GM20431 (cell line): ENCODE data around the gene AMPD3.

ENCODE experiments used
- in situ Hi-C: fragments of 300-500 bp; cut with MseI, MboI; formaldehyde crosslinking; loops from one replicate; pipeline ENCODE4 v1.15.0; 2020; ENCODE audit warnings: low sequenced_read_pairs; ENCODE audit not compliant: unreplicated experiment

Gene AMPD3

GRCh38 chr11:10500757-10501684 lies 46.0 kb downstream of the AMPD3 start:
- in situ Hi-C loops, result no loop called here

GRCh38 chr11:10502065-10502680 lies 47.1 kb downstream of the AMPD3 start:
- in situ Hi-C loops, result no loop called here

GRCh38 chr11:10502770-10503169 lies 47.7 kb downstream of the AMPD3 start:
- in situ Hi-C loops, result no loop called here

GRCh38 chr11:10503221-10503620 lies 48.2 kb downstream of the AMPD3 start:
- in situ Hi-C loops, result no loop called here

GRCh38 chr11:10503777-10504480 lies 48.9 kb downstream of the AMPD3 start:
- in situ Hi-C loops, result no loop called here

- in situ Hi-C loops, result no loop called here
Measured at GRCh38 chr11:10504490-10504889, 49.4 kb downstream of the AMPD3 start.

GRCh38 chr11:10505278-10506007 lies 50.4 kb downstream of the AMPD3 start:
- in situ Hi-C loops, result no loop called here

- in situ Hi-C loops, result no loop called here
Measured at GRCh38 chr11:10506008-10506370, 50.9 kb downstream of the AMPD3 start.

GRCh38 chr11:10511181-10511621 lies 56.1 kb downstream of the AMPD3 start:
- in situ Hi-C loops, result no loop called here

- in situ Hi-C loops, result no loop called here
Measured at GRCh38 chr11:10514202-10514601, 59.1 kb downstream of the AMPD3 start.

GRCh38 chr11:10514709-10515108 lies 59.6 kb downstream of the AMPD3 start:
- in situ Hi-C loops, result no loop called here

- in situ Hi-C loops, result no loop called here
Measured at GRCh38 chr11:10515418-10515817, 60.4 kb downstream of the AMPD3 start.

GRCh38 chr11:10518123-10518522 lies 63.1 kb downstream of the AMPD3 start:
- in situ Hi-C loops, result no loop called here

- in situ Hi-C loops, result no loop called here
Measured at GRCh38 chr11:10518891-10519290, 63.8 kb downstream of the AMPD3 start.

GRCh38 chr11:10519630-10520029 lies 64.6 kb downstream of the AMPD3 start:
- in situ Hi-C loops, result no loop called here

- in situ Hi-C loops, result no loop called here
Measured at GRCh38 chr11:10520562-10520961, 65.5 kb downstream of the AMPD3 start.

- in situ Hi-C loops, result no loop called here
Measured at GRCh38 chr11:10522276-10522675, 67.2 kb downstream of the AMPD3 start.

GRCh38 chr11:10522921-10523320 lies 67.9 kb downstream of the AMPD3 start:
- in situ Hi-C loops, result no loop called here

- in situ Hi-C loops, result no loop called here
Measured at GRCh38 chr11:10524471-10524870, 69.4 kb downstream of the AMPD3 start.
